Ovary (tissue), 9 donors: Measurements from ENCODE around the gene TMED5. TPM values are rescaled to one million over a fixed set of nuclear protein-coding genes. Genes with fewer than 3 reads are reported as not detected.

ENCODE experiments used
- DNase-seq, 5 donors: peaks; one replicate each; pipeline ENCODE4 v3.0.0-alpha.2; 2019 to 2020
- H3K27ac ChIP-seq, 2 donors: fragments of 200-600 bp; one replicate each; pipeline versions ENCODE4 v1.5.1 to v1.8.0; 2019 to 2022
- H3K27me3 ChIP-seq: fragments of 200-600 bp; one replicate; pipeline ENCODE4 v1.8.0; 2022
- H3K36me3 ChIP-seq: fragments of 200-600 bp; sonication (generic); one replicate; pipeline ENCODE4 v1.5.1; 2019
- H3K4me1 ChIP-seq: one replicate; pipeline ENCODE4 v1.8.1; 2013; ENCODE audit warnings: mild to moderate bottlenecking, moderate library complexity; ENCODE audit not compliant: insufficient read depth
- H3K4me3 ChIP-seq: fragments of 200-600 bp; sonication (generic); one replicate; pipeline ENCODE4 v1.5.1; 2017
- H3K9me3 ChIP-seq, 2 donors: fragments of 200-600 bp in 1 of 2; sonication (generic) in 1 of 2; one replicate each; pipeline versions ENCODE4 v1.5.1 to v1.8.1; 2013 to 2019; ENCODE audit warnings: mild to moderate bottlenecking in 1 of 2, moderate library complexity in 1 of 2
- EP300 ChIP-seq: sonication (generic); formaldehyde crosslinking; IDR thresholded peaks from one replicate; pipeline ENCODE4 v1.6.1; 2017; ENCODE audit warnings: antibody characterized with exemption
- POLR2A ChIP-seq: fragments of 450-650 bp; IDR thresholded peaks from one replicate; pipeline ENCODE4 v1.6.1; 2017; ENCODE audit warnings: antibody characterized with exemption, mild to moderate bottlenecking, moderate library complexity
- WGBS, 3 donors: extraction: QIAGEN DNeasy Blood & Tissue Kit in 1 of 3; methylation state at CpG; one replicate each; pipeline versions ENCODE4 v1.1.5 to v1.1.7; 2013 to 2017; 5-methylcytosine and 5-hydroxymethylcytosine counted together
- intact Hi-C, 4 donors: fragments of 100-400 bp; cut with DNase I; formaldehyde crosslinking; loops; one replicate each; pipeline versions ENCODE4 v1.11.0 to v1.15.1; 2022 to 2023
- polyA plus RNA-seq, 2 donors: library from polyadenylated mRNA; stranded (reverse); fragments of 200-250 nt in 1 of 2; fragments of 350-450 nt in 1 of 2; fragmentation: Illumina TruSeq in 1 of 2; extraction: RNeasy Lipid Tissue Mini Kit (QIAGEN cat#74804) in 1 of 2; gene quantifications; one replicate each; pipeline ENCODE4 v1.2.3, GENCODE V29; 2013 to 2014
- total RNA-seq, 7 donors: library from RNA; depleted of rRNA in 2 of 7; stranded (reverse); fragments of >200 nt in 2 of 7; fragmentation: NEBNext Ultra II Directional in 3 of 7; extraction: Animal tissue kit (Norgen Biotek cat#: 25700) in 3 of 7; gene quantifications; one replicate each; pipeline versions ENCODE4 v1.1.0 to v1.2.4, GENCODE V29; 2016 to 2023
- TF ChIP-seq, protein P1 (sequence below), 3 donors: fragments of 450-650 bp in 2 of 3; fragments of 200-600 bp in 1 of 3; IDR thresholded peaks; one replicate each; pipeline versions ENCODE4 v1.5.1 to v1.8.0; 2016 to 2022; ENCODE audit warnings: antibody characterized with exemption in 3 of 3, mild to moderate bottlenecking in 1 of 3
- donor health status: DM: no; HTN: no; CAD: no; lungs with moderate emphysema.
- donor health status: DM: no; HTN: no; CAD: no.
- donor health status: Bipolar disorder and iron deficiency.
- donor health status: DM: yes; HTN: yes; CAD: no.
- donor health status: DM: no; HTN: no; CAD: no.
- donor health status: DM: yes; HTN: yes; CAD: no.

Gene TMED5
- total and polyA plus RNA-seq, 9 donors = 15.2 to 51.0 (median 37.1) TPM

- Histone ChIP-seq H3K9me3 (no peaks in the 10 kb centered on the region), H3K4me1 (no peaks in the 10 kb centered on the region), H3K36me3 (no peaks in the 10 kb centered on the region), H3K27ac (no peak overlapping the region), H3K4me3 (no peak overlapping the region), H3K27me3 (no peaks in the 10 kb centered on the region)
- 83 to 89% (median 84%) methylated on average over 3 of the region's 3 CpGs for WGBS, 3 donors
- TF ChIP-seq EP300 (no peak), POLR2A (no peak)
- TF ChIP-seq, protein P1, sequence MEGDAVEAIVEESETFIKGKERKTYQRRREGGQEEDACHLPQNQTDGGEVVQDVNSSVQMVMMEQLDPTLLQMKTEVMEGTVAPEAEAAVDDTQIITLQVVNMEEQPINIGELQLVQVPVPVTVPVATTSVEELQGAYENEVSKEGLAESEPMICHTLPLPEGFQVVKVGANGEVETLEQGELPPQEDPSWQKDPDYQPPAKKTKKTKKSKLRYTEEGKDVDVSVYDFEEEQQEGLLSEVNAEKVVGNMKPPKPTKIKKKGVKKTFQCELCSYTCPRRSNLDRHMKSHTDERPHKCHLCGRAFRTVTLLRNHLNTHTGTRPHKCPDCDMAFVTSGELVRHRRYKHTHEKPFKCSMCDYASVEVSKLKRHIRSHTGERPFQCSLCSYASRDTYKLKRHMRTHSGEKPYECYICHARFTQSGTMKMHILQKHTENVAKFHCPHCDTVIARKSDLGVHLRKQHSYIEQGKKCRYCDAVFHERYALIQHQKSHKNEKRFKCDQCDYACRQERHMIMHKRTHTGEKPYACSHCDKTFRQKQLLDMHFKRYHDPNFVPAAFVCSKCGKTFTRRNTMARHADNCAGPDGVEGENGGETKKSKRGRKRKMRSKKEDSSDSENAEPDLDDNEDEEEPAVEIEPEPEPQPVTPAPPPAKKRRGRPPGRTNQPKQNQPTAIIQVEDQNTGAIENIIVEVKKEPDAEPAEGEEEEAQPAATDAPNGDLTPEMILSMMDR (IDR thresholded peaks at IDR 0.05) = no peak
- no peak for DNase-seq
- intact Hi-C loops = no loop called here
Measured at GRCh38 chr1:93155335-93155734, 24.9 kb downstream of the TMED5 start.

DNA sequence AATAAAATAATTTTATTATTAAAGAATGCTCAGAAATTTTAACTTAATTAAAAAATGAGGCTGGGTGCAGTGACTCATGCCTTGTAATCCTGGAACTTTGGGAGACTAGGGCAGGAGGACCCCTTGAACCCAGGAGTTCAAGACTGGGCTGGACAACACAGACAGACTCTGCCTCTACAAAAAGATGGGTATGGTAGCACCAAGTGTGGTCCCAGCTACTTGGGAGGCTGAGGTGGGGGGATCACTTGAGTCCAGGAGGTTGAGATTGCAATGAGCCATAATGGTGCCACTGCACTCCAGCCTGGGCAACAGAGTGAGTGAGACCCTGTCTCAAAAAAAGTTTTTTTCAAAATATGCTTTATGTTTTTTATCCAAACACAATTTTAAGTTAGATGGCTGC, 25.3 kb downstream of the TMED5 start:
- Histone ChIP-seq H3K36me3 (no peaks in the 10 kb centered on the region), H3K27ac (no peak overlapping the region), H3K4me3 (no peak overlapping the region), H3K27me3 (no peaks in the 10 kb centered on the region), H3K4me1 (no peaks in the 10 kb centered on the region), H3K9me3 (no peaks in the 10 kb centered on the region)
- intact Hi-C loops = no loop called here
- TF ChIP-seq EP300 = no peak
- TF ChIP-seq POLR2A = no peak
- TF ChIP-seq, protein P1 (IDR thresholded peaks at IDR 0.05) = no peak
- DNase-seq = no peak

DNA sequence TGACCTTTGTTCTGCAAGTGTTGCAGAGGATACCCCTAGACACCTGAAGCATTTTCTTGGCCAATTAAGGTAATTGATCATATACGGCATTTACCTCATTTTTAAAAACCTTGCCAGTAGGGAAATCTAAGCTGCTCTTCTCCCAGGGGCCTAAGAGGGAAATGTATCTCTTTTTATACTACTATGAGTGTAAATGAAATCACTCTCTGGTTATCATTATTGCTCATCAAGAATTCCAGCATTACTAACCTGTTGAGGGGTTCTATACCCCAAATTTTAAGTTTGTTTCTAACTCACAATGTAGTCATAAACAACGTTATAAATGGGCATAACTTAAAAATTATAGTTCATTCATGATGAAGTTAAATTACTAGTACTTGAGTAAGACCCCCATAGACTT, 27.4 kb downstream of the TMED5 start:
- Histone ChIP-seq H3K36me3 (no peaks in the 10 kb centered on the region), H3K4me1 (peaks cover 1% of the 10 kb centered on the region), H3K27ac (no peak overlapping the region), H3K4me3 (no peak overlapping the region), H3K27me3 (no peaks in the 10 kb centered on the region), H3K9me3 (no peaks in the 10 kb centered on the region)
- DNase-seq = no peak
- WGBS, 3 donors = 89 to 94% (median 92%) methylated on average over 2 of the region's 2 CpGs
- intact Hi-C loops = no loop called here
- TF ChIP-seq, protein P1 (IDR thresholded peaks at IDR 0.05) = no peak
- no peak for TF ChIP-seq POLR2A
- TF ChIP-seq EP300 = no peak

DNA sequence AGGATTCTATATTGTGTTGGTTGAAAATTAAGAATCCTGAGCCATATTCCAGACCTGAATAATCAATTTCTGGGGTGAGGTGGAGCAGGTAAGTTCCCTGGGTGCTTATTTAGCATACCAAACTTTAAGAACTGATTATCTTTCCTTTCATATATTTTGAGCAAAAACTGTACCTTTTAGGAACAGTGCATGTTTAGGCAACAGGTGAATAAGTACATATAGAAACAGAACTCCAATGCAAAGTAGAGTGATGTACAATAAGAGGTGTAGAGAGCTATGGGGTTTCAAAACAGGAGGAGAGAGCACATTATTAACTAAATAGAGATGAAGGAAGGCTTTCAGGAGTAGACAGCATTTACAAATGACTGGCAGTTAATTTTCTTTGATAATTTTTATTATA, 28.7 kb downstream of the TMED5 start:
- Histone ChIP-seq H3K27ac (no peak overlapping the region), H3K27me3 (no peaks in the 10 kb centered on the region), H3K4me1 (peaks cover 1% of the 10 kb centered on the region), H3K4me3 (no peak overlapping the region), H3K36me3 (no peaks in the 10 kb centered on the region), H3K9me3 (no peaks in the 10 kb centered on the region)
- no peak for DNase-seq
- intact Hi-C loops = no loop called here
- TF ChIP-seq, protein P1 (IDR thresholded peaks at IDR 0.05) = no peak
- TF ChIP-seq EP300 = no peak
- no peak for TF ChIP-seq POLR2A

- no peak for DNase-seq
- 5 to 18% (median 13%) methylated on average over 1 of the region's 1 CpG for WGBS, 3 donors
- Histone ChIP-seq H3K9me3 (no peaks in the 10 kb centered on the region), H3K27ac (no peak overlapping the region), H3K36me3 (no peaks in the 10 kb centered on the region), H3K4me1 (peaks cover 3% of the 10 kb centered on the region), H3K4me3 (no peak overlapping the region), H3K27me3 (no peaks in the 10 kb centered on the region)
- TF ChIP-seq POLR2A (no peak), EP300 (no peak)
- TF ChIP-seq, protein P1 (IDR thresholded peaks at IDR 0.05) = no peak
- intact Hi-C loops = no loop called here
Measured at GRCh38 chr1:93150729-93151128, 29.5 kb downstream of the TMED5 start.
